Measurements from ENCODE around the gene NCOA3.
A peak's percentile ranks its signal among the peaks of the same experiment; 100 is the strongest.

Gene NCOA3

GRCh38 chr20:47501482-47502270 lies at the start of gene NCOA3:
TSS of gene NCOA3 (plus strand) at chr20:47501887. CDS start at chr20:47622248, 120,361 bp downstream.
- H3K4me3 ChIP-seq (ENCODE audit: low read depth, low read length), result peak within 1 kb of the TSS; percentile 95
- TF ChIP-seq, protein P1, sequence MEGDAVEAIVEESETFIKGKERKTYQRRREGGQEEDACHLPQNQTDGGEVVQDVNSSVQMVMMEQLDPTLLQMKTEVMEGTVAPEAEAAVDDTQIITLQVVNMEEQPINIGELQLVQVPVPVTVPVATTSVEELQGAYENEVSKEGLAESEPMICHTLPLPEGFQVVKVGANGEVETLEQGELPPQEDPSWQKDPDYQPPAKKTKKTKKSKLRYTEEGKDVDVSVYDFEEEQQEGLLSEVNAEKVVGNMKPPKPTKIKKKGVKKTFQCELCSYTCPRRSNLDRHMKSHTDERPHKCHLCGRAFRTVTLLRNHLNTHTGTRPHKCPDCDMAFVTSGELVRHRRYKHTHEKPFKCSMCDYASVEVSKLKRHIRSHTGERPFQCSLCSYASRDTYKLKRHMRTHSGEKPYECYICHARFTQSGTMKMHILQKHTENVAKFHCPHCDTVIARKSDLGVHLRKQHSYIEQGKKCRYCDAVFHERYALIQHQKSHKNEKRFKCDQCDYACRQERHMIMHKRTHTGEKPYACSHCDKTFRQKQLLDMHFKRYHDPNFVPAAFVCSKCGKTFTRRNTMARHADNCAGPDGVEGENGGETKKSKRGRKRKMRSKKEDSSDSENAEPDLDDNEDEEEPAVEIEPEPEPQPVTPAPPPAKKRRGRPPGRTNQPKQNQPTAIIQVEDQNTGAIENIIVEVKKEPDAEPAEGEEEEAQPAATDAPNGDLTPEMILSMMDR (IDR thresholded peaks at IDR 0.05; ENCODE audit: low read depth, low read length), result peak; percentile 9; the same call in 1 of the 2 replicates

DNA sequence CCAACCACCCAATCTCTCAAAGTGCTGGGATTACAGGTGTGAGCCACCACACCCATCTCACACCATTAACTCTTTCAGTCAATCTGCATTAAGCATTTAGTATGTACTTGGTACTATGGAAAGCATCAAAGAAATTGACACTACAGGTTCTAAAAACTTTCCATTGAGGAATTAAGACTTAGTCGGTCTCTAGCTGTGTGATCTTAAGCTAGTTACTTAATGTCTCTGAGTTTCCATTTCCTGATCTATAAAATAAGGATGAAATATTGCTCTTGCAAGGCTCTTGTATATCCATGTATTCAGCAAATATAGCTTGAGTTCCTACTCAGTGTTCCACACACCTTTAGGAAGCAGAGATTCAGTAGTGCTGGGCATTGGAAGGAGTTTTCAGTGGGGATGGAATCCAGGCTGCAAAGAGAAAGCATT lies 48.9 kb upstream of the NCOA3 start:
- TF ChIP-seq, protein P1 (IDR thresholded peaks at IDR 0.05; ENCODE audit: low read depth, low read length), result no peak
- no peak overlapping the region for H3K4me3 ChIP-seq (ENCODE audit: low read depth, low read length)

GRCh38 chr20:47453167-47453782 lies 48.4 kb upstream of the NCOA3 start:
- H3K4me3 ChIP-seq (ENCODE audit: low read depth, low read length), result no peak overlapping the region
- TF ChIP-seq, protein P1 (IDR thresholded peaks at IDR 0.05; ENCODE audit: low read depth, low read length), result no peak

DNA sequence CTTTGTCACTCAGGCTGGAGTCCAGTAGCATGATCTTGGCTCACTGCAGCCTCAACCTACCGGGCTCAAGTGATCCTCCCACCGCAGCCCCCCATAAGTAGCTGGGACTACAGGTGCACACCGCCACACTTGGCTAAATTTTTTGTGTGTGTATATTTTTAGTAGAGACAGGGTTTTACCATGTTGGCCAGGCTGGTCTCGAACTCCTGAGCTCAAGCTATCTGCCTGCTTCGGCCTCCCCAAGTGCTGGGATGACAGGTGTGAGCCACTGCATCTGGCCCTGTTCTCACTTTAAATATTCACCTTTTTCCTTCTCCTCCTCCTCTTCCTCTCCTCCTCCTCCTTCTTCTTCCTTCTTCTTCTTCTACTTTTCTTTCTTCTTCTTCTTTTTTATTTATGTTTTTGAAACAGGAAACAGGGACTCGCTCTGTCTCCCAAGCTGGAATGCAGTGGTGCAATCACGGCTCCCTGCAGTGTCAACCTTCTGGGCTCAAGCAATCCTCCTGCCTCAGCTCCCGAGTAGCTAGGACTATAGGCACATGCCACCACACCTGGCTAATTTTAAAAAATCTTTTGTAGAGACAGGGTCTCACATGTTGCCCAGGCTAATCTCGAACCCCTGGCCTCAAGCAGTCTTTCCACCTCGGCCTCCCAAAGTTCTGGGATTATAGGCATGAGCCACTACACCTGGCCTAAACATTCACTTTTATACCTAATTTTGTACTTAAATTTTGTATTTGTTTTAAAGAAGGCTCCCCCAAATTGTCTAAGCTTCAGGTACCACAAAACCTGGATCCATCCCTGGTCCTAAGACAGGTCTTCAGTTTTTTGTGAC lies 47.2 kb upstream of the NCOA3 start:
- TF ChIP-seq, protein P1 (IDR thresholded peaks at IDR 0.05; ENCODE audit: low read depth, low read length), result no peak
- no peak overlapping the region for H3K4me3 ChIP-seq (ENCODE audit: low read depth, low read length)

DNA sequence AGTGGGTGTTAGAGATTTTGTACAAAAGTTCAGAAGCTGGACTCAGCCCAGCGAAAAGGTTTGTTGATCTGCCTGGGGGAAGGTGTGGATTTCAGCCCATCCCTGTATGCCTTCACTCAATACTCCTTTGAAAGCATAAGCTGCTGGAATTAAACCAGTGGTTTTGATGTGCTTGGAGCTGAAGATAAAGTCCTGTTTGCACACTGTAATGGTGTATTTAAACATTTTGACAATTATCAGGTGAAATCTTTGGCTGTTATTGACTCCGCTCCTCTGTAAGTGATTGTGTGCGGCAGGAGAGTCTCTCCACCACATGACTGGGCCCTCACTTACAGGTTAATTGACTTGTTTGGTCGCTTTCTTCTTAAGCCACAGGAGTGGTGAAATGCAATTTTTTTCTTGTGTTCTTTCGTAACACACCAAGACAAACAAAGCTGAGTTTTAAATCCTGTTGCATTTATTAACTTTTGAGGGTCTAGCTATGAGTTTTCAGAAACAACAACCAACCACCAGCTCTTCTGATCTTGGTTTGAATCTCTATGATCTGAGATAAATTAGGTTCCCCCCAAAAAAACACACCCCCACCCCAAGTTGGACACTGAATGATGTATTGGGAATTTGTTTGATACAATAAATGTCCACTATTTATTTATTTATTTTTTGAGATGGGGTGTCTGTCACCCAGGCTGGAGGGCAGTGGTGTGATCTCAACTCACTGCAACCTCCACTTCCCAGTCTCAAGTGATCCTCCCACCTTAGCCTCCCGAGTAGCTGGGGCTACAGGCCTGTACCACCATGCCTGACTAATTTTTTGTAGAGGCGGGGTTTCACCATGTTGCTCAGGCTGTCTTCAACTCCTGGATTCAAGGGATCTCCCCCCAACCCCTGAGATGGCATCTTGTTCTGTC lies 46.3 kb upstream of the NCOA3 start:
- TF ChIP-seq, protein P1 (IDR thresholded peaks at IDR 0.05; ENCODE audit: low read depth, low read length), result no peak
- H3K4me3 ChIP-seq (ENCODE audit: low read depth, low read length), result no peak overlapping the region

DNA sequence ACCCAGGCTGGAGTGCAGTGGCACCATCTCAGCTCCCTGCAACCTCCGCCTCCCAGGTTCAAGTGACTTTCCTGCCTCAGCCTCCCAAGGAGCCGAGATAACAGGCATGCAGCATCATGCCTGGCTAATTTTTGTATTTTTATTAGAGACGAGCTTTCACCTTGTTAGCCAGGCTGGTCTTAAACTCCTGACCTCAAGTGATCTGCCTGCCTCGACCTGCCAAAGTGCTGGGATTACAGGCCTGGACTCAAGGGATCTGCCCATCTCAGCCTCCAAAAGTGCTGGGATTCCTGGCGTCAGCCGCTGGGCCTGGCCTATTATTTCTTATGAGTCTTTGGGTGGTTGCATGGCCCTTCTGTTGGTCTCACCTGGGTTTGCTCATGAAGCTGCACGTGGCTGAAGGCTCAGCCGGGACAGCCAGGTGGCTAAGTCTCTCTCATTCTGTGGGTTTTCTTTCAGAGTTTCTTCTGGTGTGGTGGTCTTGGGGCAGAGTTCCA lies 45.6 kb upstream of the NCOA3 start:
- TF ChIP-seq, protein P1 (IDR thresholded peaks at IDR 0.05; ENCODE audit: low read depth, low read length), result no peak
- no peak overlapping the region for H3K4me3 ChIP-seq (ENCODE audit: low read depth, low read length)
